Astrocyte of the cerebellum (primary cell): ENCODE measurements around the gene MARK1.

ENCODE experiments used
- DNase-seq: peaks from one replicate; pipeline ENCODE4 v3.0.0-alpha.2; 2011; ENCODE audit warnings: low read depth
- H3K4me3 ChIP-seq: 2 replicates; pipeline ENCODE4 v1.5.1; 2011; ENCODE audit warnings: mild to moderate bottlenecking, low read depth, low read length, moderate library complexity
- in situ Hi-C: cut with HindIII; loops from 2 replicates; pipeline ENCODE4 v1.10.0; 2017; ENCODE audit warnings: low sequenced_read_pairs
- TF ChIP-seq, protein P1 (sequence below): IDR thresholded peaks from 2 replicates; pipeline ENCODE4 v1.5.1; 2012; ENCODE audit warnings: low read length, low read depth, moderate library complexity, mild to moderate bottlenecking; ENCODE audit errors: missing control alignments

The MARK1 gene

DNA sequence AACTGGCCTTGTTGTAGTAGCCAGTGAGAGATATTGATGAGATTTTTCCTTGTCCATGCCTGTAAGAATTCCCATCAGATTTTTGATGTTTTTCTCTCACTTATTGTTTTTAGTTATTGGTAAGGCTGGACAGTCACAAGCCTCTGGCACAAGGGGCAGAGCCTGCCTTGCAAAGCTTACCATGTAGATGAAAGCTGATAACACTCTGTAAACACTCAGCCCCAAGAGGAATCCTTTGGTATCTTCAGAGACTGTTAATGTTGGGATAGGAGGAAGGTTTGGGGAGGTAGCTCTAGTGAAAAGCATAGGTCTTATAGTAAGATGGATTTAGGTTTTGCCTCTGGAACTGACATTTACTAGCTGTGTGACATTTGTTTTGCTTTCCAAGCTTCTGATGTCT, 37.7 kb downstream of the MARK1 start:
- TF ChIP-seq, protein P1, sequence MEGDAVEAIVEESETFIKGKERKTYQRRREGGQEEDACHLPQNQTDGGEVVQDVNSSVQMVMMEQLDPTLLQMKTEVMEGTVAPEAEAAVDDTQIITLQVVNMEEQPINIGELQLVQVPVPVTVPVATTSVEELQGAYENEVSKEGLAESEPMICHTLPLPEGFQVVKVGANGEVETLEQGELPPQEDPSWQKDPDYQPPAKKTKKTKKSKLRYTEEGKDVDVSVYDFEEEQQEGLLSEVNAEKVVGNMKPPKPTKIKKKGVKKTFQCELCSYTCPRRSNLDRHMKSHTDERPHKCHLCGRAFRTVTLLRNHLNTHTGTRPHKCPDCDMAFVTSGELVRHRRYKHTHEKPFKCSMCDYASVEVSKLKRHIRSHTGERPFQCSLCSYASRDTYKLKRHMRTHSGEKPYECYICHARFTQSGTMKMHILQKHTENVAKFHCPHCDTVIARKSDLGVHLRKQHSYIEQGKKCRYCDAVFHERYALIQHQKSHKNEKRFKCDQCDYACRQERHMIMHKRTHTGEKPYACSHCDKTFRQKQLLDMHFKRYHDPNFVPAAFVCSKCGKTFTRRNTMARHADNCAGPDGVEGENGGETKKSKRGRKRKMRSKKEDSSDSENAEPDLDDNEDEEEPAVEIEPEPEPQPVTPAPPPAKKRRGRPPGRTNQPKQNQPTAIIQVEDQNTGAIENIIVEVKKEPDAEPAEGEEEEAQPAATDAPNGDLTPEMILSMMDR, result no peak
- in situ Hi-C loops, result no loop called here

DNA sequence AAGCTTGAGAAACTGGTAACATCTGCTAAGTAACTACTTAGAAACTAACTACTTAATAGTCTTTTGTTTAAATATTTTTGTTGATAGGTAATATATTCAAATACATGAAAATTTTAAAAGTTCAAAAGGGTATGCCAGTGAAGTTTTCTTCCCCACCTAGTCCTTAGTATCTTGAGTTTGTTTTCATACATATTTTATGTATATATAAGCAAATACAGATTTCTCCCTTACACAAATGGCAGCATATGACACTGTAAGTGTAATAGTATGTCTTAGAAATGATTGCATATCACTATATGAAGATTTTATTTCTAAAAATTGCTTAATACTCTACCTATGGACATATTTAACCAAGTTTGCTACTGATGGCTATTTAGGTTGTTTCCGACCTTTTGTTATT, 38.9 kb downstream of the MARK1 start:
- in situ Hi-C loops, result no loop called here
- H3K4me3 ChIP-seq, result no peak overlapping the region
- no peak for DNase-seq
- TF ChIP-seq, protein P1, result no peak

More for the DNA sequence above, 37.7 kb downstream of the MARK1 start:
- H3K4me3 ChIP-seq, result no peak overlapping the region
- no peak for DNase-seq

DNA sequence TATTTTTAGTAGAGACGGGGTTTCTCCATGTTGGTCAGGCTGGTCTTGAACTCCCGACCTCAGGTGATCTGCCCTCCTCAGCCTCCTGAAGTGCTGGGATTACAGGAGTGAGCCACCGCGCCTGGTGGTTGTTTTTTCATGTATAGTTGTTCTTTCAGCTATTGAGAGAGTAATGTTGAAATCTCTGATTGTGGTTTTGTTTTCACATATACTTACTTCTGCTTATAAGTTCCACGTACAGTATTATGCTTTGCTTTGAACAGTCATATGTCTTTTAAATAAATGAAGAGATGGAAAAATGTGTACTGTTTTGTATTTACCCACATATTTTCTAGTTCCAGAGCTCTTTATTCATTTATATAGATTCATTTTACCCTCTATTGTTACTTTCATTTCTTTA, 44.5 kb downstream of the MARK1 start:
- TF ChIP-seq, protein P1, result no peak
- DNase-seq, result no peak
- H3K4me3 ChIP-seq, result no peak overlapping the region
- in situ Hi-C loops, result no loop called here

DNA sequence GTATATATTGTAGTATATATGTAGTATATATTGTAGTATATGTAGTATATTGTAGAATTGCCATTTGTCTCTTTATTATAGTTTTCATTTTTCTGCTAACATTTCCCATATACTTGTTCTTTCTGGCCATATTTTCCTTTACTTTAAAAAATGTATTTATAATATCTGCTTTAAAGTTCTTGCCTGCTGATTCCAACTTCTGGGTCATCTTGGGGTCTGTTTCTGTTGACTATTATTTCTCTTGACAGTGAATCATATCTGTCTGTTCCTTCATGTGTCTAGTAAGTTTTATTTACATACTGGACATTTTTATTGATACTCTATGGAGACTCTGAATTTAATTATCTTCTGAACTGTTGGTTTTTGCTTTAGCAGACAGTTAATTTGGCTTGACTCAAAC, 45.9 kb downstream of the MARK1 start:
- in situ Hi-C loops, result no loop called here
- TF ChIP-seq, protein P1, result no peak
- H3K4me3 ChIP-seq, result no peak overlapping the region
- no peak for DNase-seq

DNA sequence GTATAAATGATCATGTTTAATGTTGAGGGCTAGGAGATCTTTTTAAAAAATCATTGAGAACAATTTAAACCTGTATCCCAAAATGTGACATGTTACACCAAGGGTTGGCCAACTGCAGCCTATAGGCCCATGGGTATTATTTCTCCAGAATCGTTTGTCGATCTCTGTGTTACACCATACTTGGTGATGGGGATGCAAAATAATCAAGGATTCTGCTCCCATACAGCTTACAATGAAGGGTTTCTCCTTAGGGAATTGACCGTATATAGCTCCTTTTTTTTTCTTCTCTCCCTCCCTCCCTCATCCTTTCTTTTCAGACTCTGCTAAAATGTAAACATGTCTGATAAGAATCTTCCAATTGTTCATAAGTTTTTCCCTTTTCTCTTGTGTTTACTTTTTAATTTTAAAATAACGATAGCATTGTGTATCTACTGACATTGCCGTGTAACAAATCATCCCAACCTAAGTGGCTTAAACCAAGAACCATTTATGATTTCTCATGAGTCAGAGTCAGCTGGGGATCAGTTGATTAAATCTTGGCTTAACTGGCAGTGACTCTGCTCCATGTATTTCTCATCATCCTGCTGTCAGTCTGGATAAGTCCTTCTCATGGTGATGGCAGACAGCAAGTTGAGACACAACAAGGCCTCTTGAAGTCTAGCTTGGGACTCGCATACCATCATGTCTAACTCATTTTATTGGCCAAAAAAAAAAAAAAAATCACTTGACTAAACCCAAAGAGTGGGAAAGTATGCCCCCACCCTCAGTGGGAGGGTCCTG, 48.0 kb downstream of the MARK1 start:
- in situ Hi-C loops, result no loop called here
- H3K4me3 ChIP-seq, result no peak overlapping the region
- DNase-seq, result no peak
- TF ChIP-seq, protein P1, result no peak

DNA sequence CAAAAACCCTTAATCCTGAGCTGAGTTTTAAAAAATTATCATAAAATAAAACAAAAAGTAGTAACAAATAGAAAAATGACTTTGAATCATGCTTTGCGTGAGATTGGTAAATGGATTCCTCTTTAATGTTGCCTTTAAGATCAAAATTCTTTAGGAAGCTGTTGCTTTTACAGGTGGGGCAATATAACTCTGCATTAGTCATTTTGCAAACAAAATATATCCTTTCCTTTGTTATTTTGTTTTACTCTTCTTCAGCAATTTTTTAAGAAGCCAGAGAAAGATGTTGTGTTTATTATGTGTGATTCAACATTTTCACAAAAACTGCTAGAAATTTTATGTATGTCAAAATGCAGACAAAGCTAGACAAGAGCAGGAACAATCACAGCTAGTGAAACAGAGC, 50.0 kb downstream of the MARK1 start:
- in situ Hi-C loops, result no loop called here
- DNase-seq, result no peak
- TF ChIP-seq, protein P1, result no peak
- H3K4me3 ChIP-seq, result no peak overlapping the region

DNA sequence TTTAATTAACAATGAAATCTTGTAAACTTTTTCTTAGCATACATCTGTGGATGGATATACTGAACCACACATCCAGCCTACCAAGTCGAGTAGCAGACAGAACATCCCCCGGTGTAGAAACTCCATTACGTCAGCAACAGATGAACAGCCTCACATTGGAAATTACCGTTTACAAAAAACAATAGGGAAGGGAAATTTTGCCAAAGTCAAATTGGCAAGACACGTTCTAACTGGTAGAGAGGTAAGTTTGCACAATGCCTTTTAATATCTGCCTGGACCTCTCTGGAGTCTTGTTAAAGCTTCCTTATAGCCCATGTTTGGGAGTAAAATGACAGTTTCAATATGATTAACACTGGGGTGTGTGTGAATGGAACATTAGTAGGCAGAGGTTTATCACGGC, 51.4 kb downstream of the MARK1 start:
- no peak for DNase-seq
- TF ChIP-seq, protein P1, result no peak
- in situ Hi-C loops, result no loop called here
- no peak overlapping the region for H3K4me3 ChIP-seq
